NT2/D1 (cell line): Measurements from ENCODE around the gene OTOGL.

Experiments
- SUZ12 ChIP-seq: IDR thresholded peaks from 2 replicates; pipeline ENCODE4 v1.6.1; 2011; ENCODE audit not compliant: insufficient read length, insufficient read depth; ENCODE audit errors: extremely low read depth
- YY1 ChIP-seq: IDR thresholded peaks from 2 replicates; pipeline ENCODE4 v1.6.1; 2011; ENCODE audit not compliant: insufficient read length, insufficient read depth
- ZNF274 ChIP-seq: IDR thresholded peaks from 2 replicates; pipeline ENCODE4 v1.6.1; 2011; ENCODE audit warnings: mild to moderate bottlenecking, low read depth, low read length

- TF ChIP-seq ZNF274 (no peak), SUZ12 (no peak), YY1 (no peak)
Observed at GRCh38 chr12:80161612-80162011, 62.3 kb downstream of the OTOGL start.
